ENCODE results near the gene DHRS2. TPM values are rescaled to one million over a fixed set of nuclear protein-coding genes. Genes with fewer than 3 reads are reported as not detected.

The DHRS2 gene
- total RNA-seq, 4 donors from 2014 or later: 0.28 to 0.37 TPM; not detected in 2

DNA sequence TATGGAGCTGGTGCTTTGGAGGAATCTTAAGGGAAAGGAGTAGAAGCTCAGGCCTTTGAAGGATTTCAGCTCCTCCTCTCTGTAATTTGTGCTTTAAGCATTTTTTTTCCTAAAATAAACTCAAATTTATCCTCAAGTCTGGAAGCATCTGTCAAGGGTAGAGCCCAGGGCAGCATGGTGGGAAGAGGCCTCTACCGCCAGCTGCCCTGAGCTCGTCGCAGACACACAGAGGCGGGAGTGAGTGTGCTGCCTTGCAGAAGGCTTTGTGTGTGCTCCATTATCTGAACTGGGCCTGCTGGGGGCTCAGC, 9.3 kb downstream of the DHRS2 start:
- Histone ChIP-seq H3K27me3 (no peaks in the 10 kb centered on the region), H3K4me3 (no peak overlapping the region), H3K36me3 (no peaks in the 10 kb centered on the region), H3K27ac (no peak overlapping the region), H3K9me3 (no peaks in the 10 kb centered on the region), H3K4me1 (no peaks in the 10 kb centered on the region)
- DNase-seq: no peak
- TF ChIP-seq, protein P1, sequence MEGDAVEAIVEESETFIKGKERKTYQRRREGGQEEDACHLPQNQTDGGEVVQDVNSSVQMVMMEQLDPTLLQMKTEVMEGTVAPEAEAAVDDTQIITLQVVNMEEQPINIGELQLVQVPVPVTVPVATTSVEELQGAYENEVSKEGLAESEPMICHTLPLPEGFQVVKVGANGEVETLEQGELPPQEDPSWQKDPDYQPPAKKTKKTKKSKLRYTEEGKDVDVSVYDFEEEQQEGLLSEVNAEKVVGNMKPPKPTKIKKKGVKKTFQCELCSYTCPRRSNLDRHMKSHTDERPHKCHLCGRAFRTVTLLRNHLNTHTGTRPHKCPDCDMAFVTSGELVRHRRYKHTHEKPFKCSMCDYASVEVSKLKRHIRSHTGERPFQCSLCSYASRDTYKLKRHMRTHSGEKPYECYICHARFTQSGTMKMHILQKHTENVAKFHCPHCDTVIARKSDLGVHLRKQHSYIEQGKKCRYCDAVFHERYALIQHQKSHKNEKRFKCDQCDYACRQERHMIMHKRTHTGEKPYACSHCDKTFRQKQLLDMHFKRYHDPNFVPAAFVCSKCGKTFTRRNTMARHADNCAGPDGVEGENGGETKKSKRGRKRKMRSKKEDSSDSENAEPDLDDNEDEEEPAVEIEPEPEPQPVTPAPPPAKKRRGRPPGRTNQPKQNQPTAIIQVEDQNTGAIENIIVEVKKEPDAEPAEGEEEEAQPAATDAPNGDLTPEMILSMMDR (IDR thresholded peaks at IDR 0.05): no peak
- no peak for TF ChIP-seq POLR2A (IDR thresholded peaks at IDR 0.05)
- intact Hi-C loops (cut with DNase I; ENCODE audit: low total_unique reads): no loop called here

DNA sequence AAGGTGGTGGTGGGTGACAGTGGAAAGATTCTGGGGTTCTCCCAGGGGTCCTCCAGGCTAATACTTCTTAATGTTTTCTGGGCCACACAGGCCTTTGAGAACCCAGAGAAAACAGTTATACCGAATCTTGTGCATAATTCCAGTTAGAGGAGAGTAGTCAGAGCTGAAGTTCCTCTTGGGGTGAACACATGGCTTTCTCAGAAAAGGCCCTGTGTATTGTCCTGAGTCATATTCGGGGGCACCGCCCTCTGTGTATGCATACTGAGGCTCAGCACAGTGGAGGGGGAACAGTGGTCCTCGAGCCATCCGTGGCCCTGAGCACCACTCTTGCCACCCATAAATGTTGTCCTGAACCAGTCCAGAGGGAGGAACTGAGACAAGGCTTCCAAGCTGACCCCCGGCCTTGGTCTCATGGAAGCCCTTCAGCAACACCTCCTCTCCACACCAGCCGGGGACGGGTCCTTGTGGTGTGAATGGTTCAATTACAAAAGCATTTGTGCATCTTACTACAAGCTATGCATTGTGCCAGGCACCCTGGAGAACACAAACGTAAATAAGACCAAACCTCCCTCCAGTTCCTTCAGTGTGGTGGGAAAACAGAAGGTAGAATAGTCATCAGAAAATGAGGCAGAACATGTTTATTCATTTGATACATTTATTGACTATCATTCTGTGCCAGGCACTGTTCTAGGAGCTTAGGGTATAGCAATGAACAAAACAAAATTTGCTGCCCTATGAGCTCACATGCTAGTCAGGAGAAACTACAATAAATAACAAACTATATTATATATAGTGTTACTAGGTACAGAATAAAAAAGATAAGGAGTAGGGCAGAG, 9.9 kb downstream of the DHRS2 start:
- H3K4me3 ChIP-seq: no peak overlapping the region
- DNase-seq: no peak
- TF ChIP-seq, protein P1 (IDR thresholded peaks at IDR 0.05): no peak
- no peak for TF ChIP-seq POLR2A (IDR thresholded peaks at IDR 0.05)
- intact Hi-C loops (cut with DNase I; ENCODE audit: low total_unique reads): no loop called here
- H3K4me1 ChIP-seq: no peaks in the 10 kb centered on the region
- no peak overlapping the region for H3K27ac ChIP-seq
- no peaks in the 10 kb centered on the region for H3K9me3 ChIP-seq
- H3K27me3 ChIP-seq: no peaks in the 10 kb centered on the region
- H3K36me3 ChIP-seq: no peaks in the 10 kb centered on the region

DNA sequence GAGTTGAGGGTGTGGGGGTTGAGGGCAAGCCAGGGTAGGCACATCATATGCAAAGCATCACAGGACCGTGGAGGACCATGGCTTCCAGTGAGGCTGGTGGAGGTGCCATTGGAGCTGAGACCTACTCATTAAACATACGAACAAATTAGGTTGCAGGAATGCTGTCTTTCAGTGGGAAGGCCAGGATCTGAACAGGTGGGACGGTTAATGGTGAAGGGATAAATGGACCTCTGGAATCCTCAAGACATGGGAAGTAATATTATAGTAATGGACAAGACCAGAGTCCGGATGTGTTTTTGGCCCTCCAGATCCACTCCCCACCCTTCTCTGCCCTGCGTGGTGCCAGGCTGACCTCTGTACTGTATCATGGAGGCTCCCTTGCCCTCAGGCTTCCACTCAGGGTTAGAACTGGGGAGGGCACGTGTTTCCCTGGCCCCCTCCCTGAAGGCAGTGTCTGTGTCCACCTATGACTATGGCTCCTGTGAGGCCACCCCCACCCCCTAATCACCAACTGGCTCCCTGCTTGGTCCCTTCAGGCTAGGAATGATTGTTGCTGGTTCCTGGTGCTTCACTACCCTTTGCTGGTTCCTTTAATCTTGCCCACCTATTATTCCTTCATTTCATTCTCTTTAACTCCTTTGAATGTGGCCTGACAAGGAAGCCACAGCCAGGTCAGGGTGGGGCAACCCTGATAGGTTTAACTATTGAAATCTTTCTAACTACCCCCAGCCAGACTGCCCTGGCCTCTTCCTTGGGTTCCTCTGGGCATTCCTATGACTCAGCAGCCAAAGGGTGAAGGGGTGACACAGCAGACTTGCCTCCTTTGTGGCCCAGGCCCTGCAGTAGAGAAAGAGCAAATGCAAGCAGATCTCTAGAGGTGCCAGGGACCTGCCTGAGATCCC, 10.7 kb downstream of the DHRS2 start:
- intact Hi-C loops (cut with DNase I; ENCODE audit: low total_unique reads): no loop called here
- Histone ChIP-seq H3K4me3 (no peak overlapping the region), H3K36me3 (no peaks in the 10 kb centered on the region), H3K4me1 (no peaks in the 10 kb centered on the region), H3K27me3 (no peaks in the 10 kb centered on the region), H3K27ac (no peak overlapping the region), H3K9me3 (no peaks in the 10 kb centered on the region)
- DNase-seq: no peak
- TF ChIP-seq, protein P1 (IDR thresholded peaks at IDR 0.05): no peak
- TF ChIP-seq POLR2A (IDR thresholded peaks at IDR 0.05): no peak

DNA sequence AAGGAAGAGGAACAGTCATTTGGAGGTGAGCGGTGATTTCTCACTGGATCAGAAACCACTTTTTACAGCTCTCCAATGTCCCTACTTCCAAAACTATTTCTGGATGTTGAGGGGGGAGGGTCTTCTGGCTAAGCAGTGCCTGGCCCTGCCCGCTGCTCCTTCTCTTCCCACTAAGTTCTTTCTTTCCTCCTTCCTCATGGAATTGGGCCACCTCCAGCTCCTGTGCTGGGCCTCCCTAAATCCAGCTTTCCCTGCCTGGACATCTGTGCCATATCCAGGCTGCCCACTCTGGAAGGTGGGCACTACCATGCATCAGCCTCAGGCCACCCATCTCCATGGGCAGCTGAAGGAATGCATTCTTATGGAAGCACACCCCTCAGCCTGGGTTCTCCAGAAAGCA, 11.5 kb downstream of the DHRS2 start:
- TF ChIP-seq POLR2A (IDR thresholded peaks at IDR 0.05): no peak
- TF ChIP-seq, protein P1 (IDR thresholded peaks at IDR 0.05): no peak
- Histone ChIP-seq H3K36me3 (no peaks in the 10 kb centered on the region), H3K27me3 (no peaks in the 10 kb centered on the region), H3K9me3 (no peaks in the 10 kb centered on the region), H3K4me3 (no peak overlapping the region), H3K4me1 (no peaks in the 10 kb centered on the region), H3K27ac (no peak overlapping the region)
- intact Hi-C loops (cut with DNase I; ENCODE audit: low total_unique reads): no loop called here
- no peak for DNase-seq
